ENCODE measurements around the gene SMC5.
"Not testable (repeated sequence)": the region's sequence is repeated elsewhere in the genome, so short reads cannot be mapped to it uniquely, and the experiment has no call there.

Gene SMC5

DNA sequence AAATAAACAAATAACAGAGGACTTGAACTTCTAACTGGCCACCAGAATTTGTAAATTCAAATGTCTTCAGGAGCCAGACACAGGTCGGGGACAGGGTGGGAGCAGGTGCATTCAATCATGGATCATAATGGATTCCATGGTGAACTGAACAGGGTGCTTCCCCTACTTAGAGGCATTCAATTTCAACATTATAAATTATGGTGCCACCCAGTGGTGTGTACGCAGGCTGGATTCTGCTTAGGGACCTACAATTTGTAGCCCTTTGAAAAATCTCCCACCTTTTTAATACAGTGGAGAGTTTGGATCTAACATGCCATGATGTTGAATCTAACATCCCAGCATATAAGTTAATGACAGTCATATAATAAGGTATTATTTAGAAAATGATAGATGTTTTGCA, 133.4 kb downstream of the SMC5 start:
- CTCF ChIA-PET: no interaction called here
- TF ChIP-seq, protein P1, sequence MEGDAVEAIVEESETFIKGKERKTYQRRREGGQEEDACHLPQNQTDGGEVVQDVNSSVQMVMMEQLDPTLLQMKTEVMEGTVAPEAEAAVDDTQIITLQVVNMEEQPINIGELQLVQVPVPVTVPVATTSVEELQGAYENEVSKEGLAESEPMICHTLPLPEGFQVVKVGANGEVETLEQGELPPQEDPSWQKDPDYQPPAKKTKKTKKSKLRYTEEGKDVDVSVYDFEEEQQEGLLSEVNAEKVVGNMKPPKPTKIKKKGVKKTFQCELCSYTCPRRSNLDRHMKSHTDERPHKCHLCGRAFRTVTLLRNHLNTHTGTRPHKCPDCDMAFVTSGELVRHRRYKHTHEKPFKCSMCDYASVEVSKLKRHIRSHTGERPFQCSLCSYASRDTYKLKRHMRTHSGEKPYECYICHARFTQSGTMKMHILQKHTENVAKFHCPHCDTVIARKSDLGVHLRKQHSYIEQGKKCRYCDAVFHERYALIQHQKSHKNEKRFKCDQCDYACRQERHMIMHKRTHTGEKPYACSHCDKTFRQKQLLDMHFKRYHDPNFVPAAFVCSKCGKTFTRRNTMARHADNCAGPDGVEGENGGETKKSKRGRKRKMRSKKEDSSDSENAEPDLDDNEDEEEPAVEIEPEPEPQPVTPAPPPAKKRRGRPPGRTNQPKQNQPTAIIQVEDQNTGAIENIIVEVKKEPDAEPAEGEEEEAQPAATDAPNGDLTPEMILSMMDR (conservative IDR thresholded peaks at IDR 0.05; ENCODE audit: low read depth): no peak
- 0 out of 2 replicates have a peak overlapping the region, but pooled peaks have one; percentile 28 for H3K27ac ChIP-seq
- POLR2A ChIA-PET (ENCODE audit: low non-redundant PET): no interaction called here
- no peak for DNase-seq (ENCODE audit: low spot score)

DNA sequence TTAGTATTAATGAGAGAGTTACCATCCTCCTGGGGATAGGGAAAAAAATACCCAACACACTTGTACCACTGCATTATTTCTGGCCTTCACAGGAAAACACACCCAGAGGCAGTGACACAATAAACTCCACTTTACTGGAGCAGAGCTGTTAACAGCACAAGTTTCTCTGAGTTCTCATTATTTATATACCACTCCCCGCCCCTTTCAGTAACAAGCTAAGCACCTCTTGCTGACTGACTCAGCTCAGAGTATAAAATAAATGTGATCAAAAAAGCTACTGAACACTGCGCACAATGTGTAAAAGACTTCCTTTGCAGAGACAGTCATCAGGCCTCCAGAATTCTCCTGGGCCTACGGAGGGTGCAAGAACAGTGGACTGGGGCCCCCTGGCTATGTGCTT, 134.1 kb downstream of the SMC5 start:
- peak overlapping the region; percentile 53 for H3K27ac ChIP-seq
- ChIA-PET POLR2A (ENCODE audit: low non-redundant PET) (no interaction called here), CTCF (interaction anchor here (0.6 to 1.0 kb wide), 2 partner anchors 45 to 77 kb away, joined by 3 read pairs; no protein-coding TSS in a partner anchor)
- DNase-seq (ENCODE audit: low spot score): no peak
- TF ChIP-seq, protein P1 (conservative IDR thresholded peaks at IDR 0.05; ENCODE audit: low read depth): no peak

DNA sequence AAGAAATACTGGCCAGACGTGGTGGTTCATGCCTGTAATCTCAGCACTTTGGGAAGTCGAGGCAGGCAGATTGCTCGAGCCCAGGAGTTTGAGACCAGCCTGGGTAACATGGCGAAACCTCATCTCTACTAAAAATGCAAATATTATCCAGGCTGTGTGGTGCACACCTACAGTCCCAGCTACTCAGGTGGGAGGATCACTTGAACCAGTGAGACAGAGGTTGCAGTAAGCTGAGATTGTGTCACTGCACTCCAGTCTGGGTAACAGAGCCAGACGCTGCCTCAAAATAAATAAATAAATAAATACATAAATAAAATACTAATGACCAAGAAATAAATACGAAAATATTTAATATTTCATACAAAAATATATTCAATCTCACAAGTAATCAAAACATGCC, 136.9 kb downstream of the SMC5 start:
- CTCF ChIA-PET: no interaction called here
- H3K27ac ChIP-seq: no peak overlapping the region

DNA sequence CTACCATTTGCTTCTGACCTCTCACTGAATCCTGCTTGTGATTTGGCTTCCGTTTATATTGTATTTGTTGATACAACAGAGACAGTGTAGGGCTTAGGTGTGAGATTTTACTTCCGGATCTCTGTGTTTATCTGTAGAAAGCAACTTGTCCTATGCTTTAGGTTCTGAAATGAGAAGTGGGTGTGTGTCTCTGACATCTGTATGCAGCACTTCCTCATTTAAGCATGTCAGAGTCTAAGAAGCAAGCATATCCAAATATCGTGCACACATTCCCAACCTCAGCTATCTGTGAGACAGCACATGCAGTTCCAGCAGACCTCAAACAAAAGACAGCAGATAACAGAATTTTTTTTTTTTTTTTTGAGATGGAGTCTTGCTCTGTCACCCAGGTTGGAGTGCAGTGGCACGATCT, 139.4 kb downstream of the SMC5 start:
- no peak for DNase-seq (ENCODE audit: low spot score)
- TF ChIP-seq, protein P1 (conservative IDR thresholded peaks at IDR 0.05; ENCODE audit: low read depth): no peak
- ChIA-PET CTCF (interaction anchor here (0.6 to 0.9 kb wide), 2 partner anchors 204 to 737 kb away, joined by 3 to 4 read pairs; no protein-coding TSS in a partner anchor), POLR2A (ENCODE audit: low non-redundant PET) (no interaction called here)
- peak overlapping the region; percentile 29 for H3K27ac ChIP-seq

More for the DNA sequence above, 136.9 kb downstream of the SMC5 start:
- DNase-seq (ENCODE audit: low spot score): no peak
- TF ChIP-seq, protein P1 (conservative IDR thresholded peaks at IDR 0.05; ENCODE audit: low read depth): no peak
- POLR2A ChIA-PET (ENCODE audit: low non-redundant PET): no interaction called here

- TF ChIP-seq, protein P1 (conservative IDR thresholded peaks at IDR 0.05; ENCODE audit: low read depth): no peak
- CTCF ChIA-PET: interaction anchor here (0.9 kb wide), 1 partner anchor 203 kb away, joined by 4 read pairs; no protein-coding TSS in a partner anchor
- 0 out of 2 replicates have a peak overlapping the region, but pooled peaks have one; percentile 29 for H3K27ac ChIP-seq
- POLR2A ChIA-PET (ENCODE audit: low non-redundant PET): no interaction called here
- DNase-seq (ENCODE audit: low spot score): no peak
These were observed 140.4 kb downstream of the SMC5 start for GRCh38 chr9:70399141-70399540.

DNA sequence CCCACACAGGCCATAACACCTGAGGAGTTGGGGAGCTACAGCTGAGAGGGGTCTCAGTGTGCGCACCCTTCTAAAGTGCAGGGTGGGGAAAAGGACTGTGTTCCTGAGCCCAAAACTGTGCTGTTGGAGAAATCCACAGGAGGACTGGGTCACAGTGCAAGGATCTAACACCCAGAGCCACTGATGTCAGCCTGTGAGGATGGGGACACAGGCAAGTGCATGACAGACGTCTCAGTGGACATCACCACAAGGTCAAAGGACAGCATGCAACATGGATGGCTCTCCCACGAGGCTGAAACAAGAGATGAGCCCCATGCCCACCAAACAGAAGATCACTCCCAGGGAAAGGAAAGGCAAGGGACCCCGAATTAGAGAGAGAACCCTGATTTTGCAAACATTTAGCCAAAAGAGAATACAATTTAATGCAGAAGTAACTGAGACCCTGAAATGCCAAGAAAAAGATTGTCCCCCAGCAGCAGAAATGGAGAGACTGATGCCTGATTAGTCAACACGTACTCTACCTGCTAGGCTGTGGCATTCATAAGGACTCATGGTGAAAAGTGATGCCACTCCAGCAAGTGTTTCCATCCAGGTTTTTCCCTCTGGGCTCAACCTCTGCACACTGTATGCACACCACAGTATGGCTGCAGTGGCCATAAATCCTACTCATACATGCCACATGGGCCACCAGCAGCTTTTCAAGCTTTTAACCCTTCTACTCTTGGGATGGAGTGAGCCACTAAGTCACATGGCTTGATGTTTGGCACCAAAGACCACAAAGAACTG, 141.5 kb downstream of the SMC5 start:
- DNase-seq (ENCODE audit: low spot score): no peak
- TF ChIP-seq, protein P1 (conservative IDR thresholded peaks at IDR 0.05; ENCODE audit: low read depth): no peak
- CTCF ChIA-PET: no interaction called here
- H3K27ac ChIP-seq: 0 out of 2 replicates have a peak overlapping the region, but pooled peaks have one; percentile 21
- POLR2A ChIA-PET (ENCODE audit: low non-redundant PET): no interaction called here

GRCh38 chr9:70401241-70401640, 142.5 kb downstream of the SMC5 start:
- CTCF ChIA-PET; DNase-seq (ENCODE audit: low spot score); H3K27ac ChIP-seq: not testable (repeated sequence)
- POLR2A ChIA-PET (ENCODE audit: low non-redundant PET): interaction anchor here (0.6 kb wide), 1 partner anchor 18 kb away, joined by 3 read pairs; no protein-coding TSS in a partner anchor

All from RWPE1 (cell line).